Coronary artery (tissue), 2 donors: ENCODE data around the gene ZNF548.

Experiments used
- DNase-seq: peaks from one replicate; pipeline ENCODE4 v3.0.0-alpha.2; 2017; ENCODE audit warnings: low spot score
- H3K27ac ChIP-seq, 2 donors: fragments of 200-600 bp; sonication (generic); one replicate each; pipeline ENCODE4 v1.5.1; 2016 to 2019
- H3K4me3 ChIP-seq: fragments of 200-600 bp; sonication (generic); 2 replicates; pipeline ENCODE4 v1.5.1; 2016; ENCODE audit warnings: mild to moderate bottlenecking, moderate library complexity
- TF ChIP-seq, protein P1 (sequence below): fragments of 200-600 bp; sonication (generic); IDR thresholded peaks from one replicate; pipeline ENCODE4 v1.5.1; 2019; ENCODE audit warnings: antibody characterized with exemption

The ZNF548 gene

DNA sequence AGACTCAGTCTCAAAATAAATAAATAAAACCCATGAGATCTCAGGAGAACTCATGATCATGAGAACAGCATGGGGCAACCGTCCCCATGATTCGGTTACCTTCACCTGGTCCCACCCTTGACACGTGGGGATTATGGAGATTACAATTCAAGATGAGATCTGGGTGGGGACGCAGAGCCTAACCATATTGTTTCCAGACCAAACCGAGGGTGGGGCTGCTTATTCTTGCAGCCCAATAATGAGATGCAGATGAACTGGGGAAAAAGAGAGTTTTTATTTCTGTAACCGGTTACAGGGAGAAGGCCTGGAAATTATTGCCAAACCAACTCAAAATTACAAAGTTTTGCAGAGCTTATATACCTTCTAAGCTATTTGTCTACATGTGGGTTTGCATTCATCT is 13.5 kb upstream of the ZNF548 start:
- Histone ChIP-seq H3K4me3 (no peak overlapping the region), H3K27ac (no peak overlapping the region)
- TF ChIP-seq, protein P1, sequence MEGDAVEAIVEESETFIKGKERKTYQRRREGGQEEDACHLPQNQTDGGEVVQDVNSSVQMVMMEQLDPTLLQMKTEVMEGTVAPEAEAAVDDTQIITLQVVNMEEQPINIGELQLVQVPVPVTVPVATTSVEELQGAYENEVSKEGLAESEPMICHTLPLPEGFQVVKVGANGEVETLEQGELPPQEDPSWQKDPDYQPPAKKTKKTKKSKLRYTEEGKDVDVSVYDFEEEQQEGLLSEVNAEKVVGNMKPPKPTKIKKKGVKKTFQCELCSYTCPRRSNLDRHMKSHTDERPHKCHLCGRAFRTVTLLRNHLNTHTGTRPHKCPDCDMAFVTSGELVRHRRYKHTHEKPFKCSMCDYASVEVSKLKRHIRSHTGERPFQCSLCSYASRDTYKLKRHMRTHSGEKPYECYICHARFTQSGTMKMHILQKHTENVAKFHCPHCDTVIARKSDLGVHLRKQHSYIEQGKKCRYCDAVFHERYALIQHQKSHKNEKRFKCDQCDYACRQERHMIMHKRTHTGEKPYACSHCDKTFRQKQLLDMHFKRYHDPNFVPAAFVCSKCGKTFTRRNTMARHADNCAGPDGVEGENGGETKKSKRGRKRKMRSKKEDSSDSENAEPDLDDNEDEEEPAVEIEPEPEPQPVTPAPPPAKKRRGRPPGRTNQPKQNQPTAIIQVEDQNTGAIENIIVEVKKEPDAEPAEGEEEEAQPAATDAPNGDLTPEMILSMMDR, result no peak
- DNase-seq, result no peak

DNA sequence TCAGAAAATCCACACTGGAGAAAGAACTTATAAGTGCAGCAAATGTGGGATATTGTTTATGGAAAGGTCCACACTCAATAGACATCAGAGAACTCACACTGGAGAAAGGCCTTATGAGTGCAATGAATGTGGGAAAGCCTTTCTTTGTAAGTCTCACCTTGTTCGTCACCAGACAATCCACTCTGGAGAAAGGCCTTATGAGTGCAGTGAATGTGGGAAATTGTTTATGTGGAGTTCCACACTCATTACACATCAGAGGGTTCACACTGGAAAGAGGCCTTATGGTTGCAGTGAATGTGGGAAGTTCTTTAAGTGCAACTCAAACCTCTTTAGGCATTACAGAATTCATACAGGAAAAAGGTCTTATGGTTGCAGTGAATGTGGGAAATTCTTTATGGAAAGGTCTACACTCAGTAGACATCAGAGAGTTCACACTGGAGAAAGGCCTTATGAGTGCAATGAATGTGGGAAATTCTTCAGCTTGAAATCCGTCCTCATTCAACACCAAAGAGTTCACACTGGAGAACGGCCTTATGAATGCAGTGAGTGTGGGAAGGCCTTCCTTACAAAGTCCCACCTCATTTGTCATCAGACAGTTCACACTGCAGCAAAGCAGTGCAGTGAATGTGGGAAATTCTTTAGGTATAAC is 12.0 kb upstream of the ZNF548 start:
- Histone ChIP-seq H3K27ac (no peak overlapping the region), H3K4me3 (no peak overlapping the region)
- no peak for DNase-seq
- TF ChIP-seq, protein P1, result no peak

DNA sequence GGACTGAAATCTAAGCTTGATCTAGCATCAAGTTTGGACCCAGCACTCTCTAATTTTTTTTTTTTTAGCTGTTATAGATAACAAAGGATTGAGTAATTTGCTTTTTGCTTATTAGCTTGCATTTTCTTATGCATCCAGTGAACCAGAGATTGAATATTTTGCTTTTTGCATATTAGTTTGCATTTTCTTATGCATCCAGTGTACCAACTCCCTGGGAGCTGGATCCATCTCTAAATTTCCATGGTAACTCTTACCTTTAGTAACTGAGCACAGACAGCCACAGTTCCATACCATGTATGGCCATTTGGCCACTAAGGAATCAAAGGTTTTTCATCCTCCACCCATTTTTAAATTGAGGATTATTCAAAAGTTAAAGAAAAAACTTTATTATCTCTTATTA is 8.7 kb upstream of the ZNF548 start:
- H3K4me3 ChIP-seq, result no peak overlapping the region
- H3K27ac ChIP-seq, result no peak overlapping the region
- no peak for DNase-seq
- TF ChIP-seq, protein P1, result no peak

GRCh38 chr19:57382806-57383488 is 6.7 kb upstream of the ZNF548 start:
- no peak overlapping the region for H3K27ac ChIP-seq
- DNase-seq, result no peak
- H3K4me3 ChIP-seq, result no peak overlapping the region
- TF ChIP-seq, protein P1, result no peak

GRCh38 chr19:57389194-57389729 is 392 bp upstream of the ZNF548 start:
- Histone ChIP-seq H3K4me3 (peak overlapping the region; percentile 89), H3K27ac (peak overlapping the region; percentile 94 to 95)
- TF ChIP-seq, protein P1, result no peak
- no peak for DNase-seq

DNA sequence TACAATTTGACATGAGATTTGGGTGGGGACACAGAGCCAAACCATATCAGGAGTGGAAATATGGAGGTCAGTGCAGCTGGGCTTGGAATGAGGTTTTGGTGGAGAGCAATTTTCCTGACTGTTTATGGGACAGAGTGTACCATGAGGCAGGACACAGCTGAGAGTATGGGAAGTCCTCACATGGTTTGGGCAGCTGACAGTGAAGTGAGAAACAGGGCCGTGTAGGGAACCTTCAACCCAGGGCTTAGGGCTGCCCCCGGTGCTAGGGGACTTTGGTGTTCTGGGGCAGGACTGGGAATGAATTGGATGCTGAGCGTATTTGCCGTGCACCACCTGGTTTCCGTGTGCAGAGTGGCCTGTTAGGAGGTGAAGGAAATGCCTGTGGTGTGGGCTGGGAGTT is 6.1 kb downstream of the ZNF548 start:
- no peak for DNase-seq
- no peak overlapping the region for H3K4me3 ChIP-seq
- H3K27ac ChIP-seq, result no peak overlapping the region
- TF ChIP-seq, protein P1, result no peak

- no peak overlapping the region for H3K27ac ChIP-seq
- TF ChIP-seq, protein P1, result no peak
- DNase-seq, result no peak
- peak overlapping the region; percentile 14 for H3K4me3 ChIP-seq
Measured at GRCh38 chr19:57398868-57399267, 9.2 kb downstream of the ZNF548 start.
